PC-3 (cell line): ENCODE measurements around the gene FSTL5. TPM values are rescaled to one million over a fixed set of nuclear protein-coding genes. Genes with fewer than 3 reads are reported as not detected.

ENCODE experiments used
- ATAC-seq: fragments of 200-7000 bp; cut with Tn5 transposase; 2 replicates; pipeline ENCODE4 v1.9.1; 2020; ENCODE audit warnings: mild to moderate bottlenecking, moderate library complexity
- BruUV-seq: library from RNA; stranded (reverse); fragments of 400-500 nt; replicated peaks from 2 replicates; lab custom pipeline; 2021; lab: Mats Ljungman, UMichigan
- CTCF ChIA-PET: fragments of 300-600 bp; sonication (Branson Sonifier 250); formaldehyde crosslinking; loops from one replicate; lab custom pipeline; 2022; ENCODE audit warnings: antibody characterized with exemption; lab: Charles Lee
- POLR2A ChIA-PET: fragments of 300-600 bp; sonication (Branson Sonifier 250); formaldehyde crosslinking; loops from one replicate; lab custom pipeline; 2022; ENCODE audit warnings: antibody characterized with exemption; ENCODE audit not compliant: unreplicated experiment; lab: Charles Lee
- DNase-seq: peaks from one replicate; pipeline ENCODE4 v3.0.0-alpha.2; 2015
- H2AFZ ChIP-seq: fragments of 300-600 bp; sonication (generic); 2 replicates; pipeline ENCODE4 v1.6.0; 2016; ENCODE audit warnings: antibody characterized with exemption, low read length
- H3F3A ChIP-seq: fragments of 300-600 bp; sonication (generic); one replicate; pipeline ENCODE4 v1.6.0; 2017; ENCODE audit warnings: antibody characterized with exemption, low read length, control low read depth, mild to moderate bottlenecking; ENCODE audit not compliant: unreplicated experiment
- H3K27ac ChIP-seq: fragments of 300-600 bp; sonication (generic); 2 replicates; pipeline ENCODE4 v1.5.1; 2016; ENCODE audit warnings: mild to moderate bottlenecking, low read length
- H3K27me3 ChIP-seq: fragments of 300-600 bp; sonication (generic); 2 replicates; pipeline ENCODE4 v1.6.1; 2016; ENCODE audit warnings: low read length, mixed read lengths
- H3K36me3 ChIP-seq: fragments of 300-600 bp; sonication (generic); 2 replicates; pipeline ENCODE4 v1.6.1; 2016; ENCODE audit warnings: low read depth, mixed run types, low read length, mixed read lengths
- H3K4me1 ChIP-seq: fragments of 300-600 bp; sonication (generic); 2 replicates; pipeline ENCODE4 v1.5.1; 2016; ENCODE audit warnings: low read length; ENCODE audit not compliant: insufficient read depth
- H3K4me2 ChIP-seq: fragments of 300-600 bp; sonication (generic); 2 replicates; pipeline ENCODE4 v1.6.0; 2016; ENCODE audit warnings: low read length
- H3K4me3 ChIP-seq: fragments of 300-600 bp; sonication (generic); 2 replicates; pipeline ENCODE4 v1.5.1; 2016; ENCODE audit warnings: mild to moderate bottlenecking, low read length, mixed read lengths
- H3K79me2 ChIP-seq: fragments of 300-600 bp; sonication (generic); 2 replicates; pipeline ENCODE4 v1.6.1; 2017; ENCODE audit warnings: low read length, mixed read lengths
- H3K9ac ChIP-seq: fragments of 300-600 bp; sonication (generic); 2 replicates; pipeline ENCODE4 v1.6.0; 2016; ENCODE audit warnings: mild to moderate bottlenecking, low read length
- H3K9me2 ChIP-seq: fragments of 300-600 bp; sonication (generic); replicated peaks from 2 replicates; pipeline ENCODE4 v1.6.1; 2016; ENCODE audit warnings: mixed run types, low read length, mixed read lengths
- H3K9me3 ChIP-seq: fragments of 300-600 bp; sonication (generic); 2 replicates; pipeline ENCODE4 v1.6.1; 2016; ENCODE audit warnings: low read length, mixed read lengths
- H4K20me1 ChIP-seq: fragments of 300-600 bp; sonication (generic); 2 replicates; pipeline ENCODE4 v1.6.1; 2016; ENCODE audit warnings: low read length, mixed read lengths
- EZH2 ChIP-seq: fragments of 300-600 bp; sonication (generic); IDR thresholded peaks from one replicate; pipeline ENCODE4 v1.6.1; 2017; ENCODE audit warnings: antibody characterized with exemption, mild to moderate bottlenecking, low read length; ENCODE audit not compliant: unreplicated experiment
- EZH2phosphoT487 ChIP-seq: fragments of 300-600 bp; sonication (generic); IDR thresholded peaks from 2 replicates; pipeline ENCODE4 v1.6.1; 2018; ENCODE audit warnings: mild to moderate bottlenecking, antibody characterized with exemption, low read length, borderline replicate concordance
- intact Hi-C: fragments of 100-400 bp; cut with micrococcal nuclease; formaldehyde crosslinking; loops from 2 replicates; pipeline ENCODE4 v1.9.0; 2023
- total RNA-seq: library from RNA; depleted of rRNA; stranded (reverse); fragments of >200 nt; gene quantifications from 2 replicates; pipeline ENCODE4 v1.2.3, GENCODE V29; 2014
- TF ChIP-seq, protein P1 (sequence below): fragments of 300-600 bp; sonication (generic); conservative IDR thresholded peaks from 2 replicates; pipeline ENCODE4 v1.5.1; 2017; ENCODE audit warnings: antibody characterized with exemption, low read depth, mild to moderate bottlenecking, low read length

The FSTL5 gene
- total RNA-seq, 1 experiment from 2014 or later: not detected

DNA sequence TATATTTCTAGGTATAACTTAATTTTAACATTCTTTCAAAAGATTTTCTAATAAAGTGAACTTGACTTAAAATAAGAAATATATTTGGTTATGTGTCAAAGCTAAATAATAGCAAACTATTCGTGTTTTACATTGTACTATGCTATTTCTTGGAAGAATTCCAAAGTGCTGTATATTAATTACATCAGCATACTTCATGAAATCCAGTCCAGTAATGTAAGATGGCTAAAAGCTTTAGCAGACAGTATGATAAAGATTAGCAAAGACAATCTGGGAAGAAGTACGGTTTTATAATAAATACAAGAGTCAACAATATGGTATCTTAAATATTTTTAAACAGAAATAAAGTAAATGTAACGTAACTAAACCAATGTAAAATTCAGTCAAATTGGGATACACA is 125.7 kb downstream of the FSTL5 start:
- no peaks in the 10 kb centered on the region for H4K20me1 ChIP-seq
- no peak overlapping the region for H2AFZ ChIP-seq
- H3K4me2 ChIP-seq: no peak overlapping the region
- intact Hi-C loops: no loop called here
- no peaks in the 10 kb centered on the region for H3F3A ChIP-seq
- no peak for ATAC-seq
- no peak overlapping the region for H3K9ac ChIP-seq
- no peaks in the 10 kb centered on the region for H3K36me3 ChIP-seq
- TF ChIP-seq, protein P1, sequence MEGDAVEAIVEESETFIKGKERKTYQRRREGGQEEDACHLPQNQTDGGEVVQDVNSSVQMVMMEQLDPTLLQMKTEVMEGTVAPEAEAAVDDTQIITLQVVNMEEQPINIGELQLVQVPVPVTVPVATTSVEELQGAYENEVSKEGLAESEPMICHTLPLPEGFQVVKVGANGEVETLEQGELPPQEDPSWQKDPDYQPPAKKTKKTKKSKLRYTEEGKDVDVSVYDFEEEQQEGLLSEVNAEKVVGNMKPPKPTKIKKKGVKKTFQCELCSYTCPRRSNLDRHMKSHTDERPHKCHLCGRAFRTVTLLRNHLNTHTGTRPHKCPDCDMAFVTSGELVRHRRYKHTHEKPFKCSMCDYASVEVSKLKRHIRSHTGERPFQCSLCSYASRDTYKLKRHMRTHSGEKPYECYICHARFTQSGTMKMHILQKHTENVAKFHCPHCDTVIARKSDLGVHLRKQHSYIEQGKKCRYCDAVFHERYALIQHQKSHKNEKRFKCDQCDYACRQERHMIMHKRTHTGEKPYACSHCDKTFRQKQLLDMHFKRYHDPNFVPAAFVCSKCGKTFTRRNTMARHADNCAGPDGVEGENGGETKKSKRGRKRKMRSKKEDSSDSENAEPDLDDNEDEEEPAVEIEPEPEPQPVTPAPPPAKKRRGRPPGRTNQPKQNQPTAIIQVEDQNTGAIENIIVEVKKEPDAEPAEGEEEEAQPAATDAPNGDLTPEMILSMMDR: no peak
- TF ChIP-seq EZH2: no peak
- TF ChIP-seq EZH2phosphoT487: no peak
- no peaks in the 10 kb centered on the region for H3K9me2 ChIP-seq
- H3K79me2 ChIP-seq: no peaks in the 10 kb centered on the region
- POLR2A ChIA-PET: no interaction called here
- no peak overlapping the region for H3K4me3 ChIP-seq
- DNase-seq: no peak
- H3K4me1 ChIP-seq: no peaks in the 10 kb centered on the region
- H3K9me3 ChIP-seq: no peaks in the 10 kb centered on the region
- H3K27me3 ChIP-seq: no peaks in the 10 kb centered on the region
- H3K27ac ChIP-seq: no peak overlapping the region
- CTCF ChIA-PET: no interaction called here
- no TSS peak for BruUV-seq

DNA sequence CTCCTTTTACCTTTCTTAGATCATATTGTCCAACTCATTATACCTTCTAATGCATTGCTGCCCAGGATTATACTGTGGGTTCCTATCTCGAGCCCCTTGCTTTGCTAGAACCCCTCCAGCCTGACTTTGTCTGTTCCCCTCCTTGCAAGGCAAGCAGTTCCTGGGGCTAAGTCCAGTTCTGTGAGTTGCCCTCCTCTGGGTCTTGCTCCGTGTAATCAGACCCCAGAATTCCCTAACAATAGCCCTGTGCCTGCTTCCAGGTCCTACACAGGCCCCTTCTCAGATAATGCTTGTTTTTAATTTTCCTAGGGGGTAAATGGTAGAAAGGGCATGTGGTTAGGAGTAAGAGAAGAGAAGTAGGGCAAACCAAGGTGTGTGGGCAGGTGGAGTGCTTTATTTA is 145.9 kb downstream of the FSTL5 start:
- intact Hi-C loops: no loop called here
- no peak for TF ChIP-seq EZH2
- H3F3A ChIP-seq: no peaks in the 10 kb centered on the region
- H2AFZ ChIP-seq: no peak overlapping the region
- no peaks in the 10 kb centered on the region for H3K4me1 ChIP-seq
- BruUV-seq: no TSS peak
- H3K9ac ChIP-seq: no peak overlapping the region
- H3K9me3 ChIP-seq: no peaks in the 10 kb centered on the region
- no peak overlapping the region for H3K27ac ChIP-seq
- no peaks in the 10 kb centered on the region for H3K27me3 ChIP-seq
- DNase-seq: no peak
- POLR2A ChIA-PET: no interaction called here
- H3K4me2 ChIP-seq: no peak overlapping the region
- CTCF ChIA-PET: no interaction called here
- H3K79me2 ChIP-seq: no peaks in the 10 kb centered on the region
- H3K4me3 ChIP-seq: no peak overlapping the region
- ATAC-seq: no peak
- no peaks in the 10 kb centered on the region for H3K9me2 ChIP-seq
- no peaks in the 10 kb centered on the region for H3K36me3 ChIP-seq
- H4K20me1 ChIP-seq: no peaks in the 10 kb centered on the region

GRCh38 chr4:162016991-162017390 is 146.8 kb downstream of the FSTL5 start:
- Histone ChIP-seq H3K27me3 (no peaks in the 10 kb centered on the region), H3K4me3 (no peak overlapping the region), H3F3A (no peaks in the 10 kb centered on the region), H3K9ac (no peak overlapping the region), H3K79me2 (no peaks in the 10 kb centered on the region), H3K36me3 (no peaks in the 10 kb centered on the region), H3K4me2 (no peak overlapping the region), H3K4me1 (no peaks in the 10 kb centered on the region), H2AFZ (no peak overlapping the region), H3K9me3 (no peaks in the 10 kb centered on the region), H3K27ac (no peak overlapping the region), H3K9me2 (no peaks in the 10 kb centered on the region), H4K20me1 (no peaks in the 10 kb centered on the region)
- no TSS peak for BruUV-seq
- ATAC-seq: no peak
- no peak for DNase-seq
- ChIA-PET POLR2A (no interaction called here), CTCF (no interaction called here)
- TF ChIP-seq EZH2 (no peak), EZH2phosphoT487 (no peak)
- TF ChIP-seq, protein P1: no peak
- intact Hi-C loops: no loop called here
